ENCODE results near the gene CAMSAP1.
"Not testable (repeated sequence)": the region's sequence is repeated elsewhere in the genome, so short reads cannot be mapped to it uniquely, and the experiment has no call there.

The CAMSAP1 gene

DNA sequence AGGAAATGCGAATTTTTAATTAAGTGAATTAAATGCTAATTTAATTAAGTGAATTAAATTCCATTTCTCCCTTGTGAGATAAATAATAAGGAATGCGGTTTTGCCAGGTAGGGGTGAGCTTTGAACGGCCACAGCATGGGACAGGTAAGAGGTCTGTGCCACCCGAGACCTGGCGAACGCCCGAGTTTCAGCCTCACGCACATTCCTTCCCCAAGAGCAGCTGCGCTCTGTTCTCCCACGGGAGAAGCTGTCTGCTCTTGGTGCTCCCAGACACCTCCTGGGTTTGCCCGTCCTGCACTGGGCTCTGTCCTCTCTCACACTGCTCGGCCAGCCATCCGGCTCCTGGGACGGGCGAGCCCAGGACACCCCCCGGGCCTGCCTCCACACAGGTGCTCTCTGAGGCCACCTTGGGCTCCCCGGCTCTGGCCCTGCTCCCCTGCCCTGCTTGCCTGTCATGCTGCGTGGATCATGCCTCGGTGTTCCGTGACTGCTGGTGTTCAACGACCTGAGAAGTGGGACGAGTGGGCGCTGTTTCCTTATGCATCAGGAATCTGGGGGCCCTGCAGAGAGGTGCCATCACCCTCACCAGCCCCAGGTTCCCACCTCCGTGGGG lies 13.7 kb upstream of the CAMSAP1 start:
- DNase-seq (ENCODE audit: low read depth), result no peak

- no peak for DNase-seq (ENCODE audit: low read depth)
Measured at GRCh38 chr9:135920256-135920930, 13.0 kb upstream of the CAMSAP1 start.

- DNase-seq (ENCODE audit: low read depth), result no peak
Measured at GRCh38 chr9:135919318-135919890, 12.1 kb upstream of the CAMSAP1 start.

- DNase-seq (ENCODE audit: low read depth), result not testable (repeated sequence)
Measured at GRCh38 chr9:135916227-135916626, 8.9 kb upstream of the CAMSAP1 start.

DNA sequence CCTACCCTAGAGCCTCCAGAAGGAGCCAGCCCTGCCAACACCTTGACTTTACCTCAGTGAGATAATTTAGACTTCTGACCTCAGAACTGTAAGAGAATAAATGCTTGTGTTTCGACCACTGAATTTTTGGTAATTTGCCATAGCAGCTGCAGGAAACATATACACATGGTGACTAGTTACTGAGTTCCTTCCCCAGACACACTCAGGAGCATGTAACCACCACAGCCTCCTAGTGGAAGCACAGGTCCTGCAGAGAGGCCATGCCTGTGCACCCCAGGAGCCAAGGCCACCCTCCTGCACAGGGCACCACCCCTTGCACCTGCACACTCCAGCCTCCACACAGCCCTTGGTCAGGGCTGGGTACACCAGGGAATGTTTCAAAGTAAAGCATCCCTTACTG lies 7.6 kb upstream of the CAMSAP1 start:
- no peak for DNase-seq (ENCODE audit: low read depth)

DNA sequence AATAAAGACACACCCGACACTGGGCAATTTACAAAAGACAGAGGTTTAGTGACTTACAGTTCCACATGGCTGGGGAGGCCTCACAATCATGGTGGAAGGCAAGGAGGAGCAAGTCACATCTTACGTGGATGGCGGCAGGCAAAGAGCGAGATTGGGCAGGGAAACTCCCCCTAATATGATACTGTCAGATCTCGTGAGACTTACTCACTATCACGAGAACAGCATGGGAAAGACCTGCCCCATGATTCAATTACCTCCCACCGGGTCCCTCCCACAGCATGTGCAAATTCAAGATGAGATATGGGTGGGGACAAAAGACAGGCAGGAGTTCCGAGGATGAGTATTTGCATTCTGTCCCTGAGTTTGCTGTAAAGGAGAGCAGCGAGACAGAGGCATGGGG lies 3.9 kb upstream of the CAMSAP1 start:
- DNase-seq (ENCODE audit: low read depth), result not testable (repeated sequence)

- no peak for DNase-seq (ENCODE audit: low read depth)
Measured at GRCh38 chr9:135910757-135911156, 3.4 kb upstream of the CAMSAP1 start.

GRCh38 chr9:135910216-135910615 lies 2.9 kb upstream of the CAMSAP1 start:
- no peak for DNase-seq (ENCODE audit: low read depth)

- DNase-seq (ENCODE audit: low read depth), result no peak
Measured at GRCh38 chr9:135909371-135909770, 2.0 kb upstream of the CAMSAP1 start.

- DNase-seq (ENCODE audit: low read depth), result no peak
Measured at GRCh38 chr9:135908754-135909204, 1.4 kb upstream of the CAMSAP1 start.

DNA sequence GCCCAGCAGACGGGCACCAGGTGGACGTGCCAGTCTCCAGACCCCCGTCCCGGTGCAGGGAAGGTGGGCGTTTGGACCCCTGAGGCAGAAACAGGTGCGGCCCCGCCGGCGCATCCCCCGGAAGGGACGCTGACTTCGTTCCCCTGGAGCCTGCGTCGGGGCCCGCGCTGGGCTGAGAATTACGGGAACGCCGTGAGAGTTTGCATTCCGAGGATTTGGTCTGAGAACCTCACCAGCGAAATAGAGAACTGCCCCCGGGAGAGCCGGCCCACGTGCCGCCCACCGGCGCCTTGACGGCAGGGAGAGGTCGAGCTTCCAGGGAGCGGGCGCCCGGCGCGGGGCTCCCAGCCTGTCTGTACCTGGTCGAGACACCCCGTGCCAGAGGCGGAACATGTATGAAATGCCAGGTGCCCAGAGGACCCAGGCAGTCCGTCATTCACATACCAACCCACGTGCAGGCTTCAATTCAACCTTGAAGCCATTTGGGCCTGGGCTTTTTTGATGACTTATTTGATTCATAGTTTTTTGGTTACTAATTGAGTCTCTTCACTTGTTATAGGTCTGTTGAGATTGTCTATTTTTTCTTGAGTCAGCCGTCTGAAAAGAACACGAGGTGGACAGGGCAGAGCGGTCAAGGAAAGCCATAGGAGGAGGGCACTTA lies 877 bp upstream of the CAMSAP1 start:
- no peak for DNase-seq (ENCODE audit: low read depth)

DNA sequence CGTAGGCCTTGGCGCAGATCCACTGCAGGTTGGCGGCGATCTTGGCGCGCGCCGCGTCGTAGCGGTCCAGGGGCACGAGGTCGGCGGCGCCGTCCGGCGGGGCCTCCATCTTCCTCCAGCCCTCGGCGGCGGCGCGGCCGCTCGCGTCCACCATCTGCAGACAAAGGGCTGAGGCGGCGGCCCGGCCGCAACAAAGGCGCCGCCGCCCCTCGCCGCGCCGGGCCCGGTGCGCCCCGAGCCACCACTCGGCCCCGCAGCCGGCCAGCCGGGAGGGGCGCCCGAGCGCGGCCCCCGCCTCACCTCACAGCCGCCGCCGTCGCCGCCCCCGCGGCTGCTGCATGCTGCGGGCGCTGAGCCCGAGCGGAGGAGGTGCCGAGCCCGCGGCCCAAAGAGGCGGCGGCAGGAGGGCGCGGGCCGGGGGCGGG lies 328 bp downstream of the CAMSAP1 start:
- DNase-seq (ENCODE audit: low read depth), result no peak

GRCh38 chr9:135906291-135907005 lies 898 bp downstream of the CAMSAP1 start:
- DNase-seq (ENCODE audit: low read depth), result no peak

DNA sequence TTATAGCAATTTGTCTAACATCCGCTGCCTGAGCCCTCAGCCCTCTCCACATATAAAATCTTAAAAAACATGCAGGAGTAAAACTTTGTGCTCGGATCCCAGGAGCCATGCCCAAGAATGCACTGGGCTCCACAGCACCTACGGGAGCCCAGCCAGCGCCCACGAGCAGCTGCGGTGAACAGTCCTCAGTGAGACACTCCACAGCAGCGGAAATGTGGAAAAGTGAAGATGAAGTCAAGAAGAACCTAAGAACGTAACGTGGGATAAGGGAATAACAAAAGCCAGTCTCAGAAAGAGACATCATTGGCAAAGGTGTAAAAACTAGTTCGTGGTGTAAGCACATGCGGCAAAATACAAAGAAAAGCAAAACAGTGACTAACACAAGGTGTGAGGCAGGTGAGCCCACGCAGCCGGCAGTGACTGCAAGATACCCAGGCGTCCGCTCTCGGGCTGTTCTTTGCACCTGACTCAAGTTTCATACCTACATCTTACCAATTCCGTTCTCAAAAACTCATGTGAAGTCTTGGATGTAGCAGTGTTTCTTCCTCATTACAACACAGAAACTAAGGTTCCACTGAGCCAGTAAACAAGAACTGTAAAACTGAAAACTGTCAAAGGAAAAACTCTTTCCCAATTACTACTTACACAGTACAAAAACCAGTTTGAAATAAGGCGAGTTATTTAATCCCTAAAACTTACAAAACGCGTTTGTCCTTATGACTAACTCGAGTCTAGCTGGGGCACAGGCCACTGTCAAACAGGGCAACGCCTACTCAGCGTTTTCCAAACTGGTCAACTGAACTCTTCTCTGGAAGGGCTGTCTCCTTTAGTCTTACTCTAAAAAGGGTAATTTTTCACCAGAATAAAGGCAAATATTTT lies 1.7 kb downstream of the CAMSAP1 start:
- DNase-seq (ENCODE audit: low read depth), result no peak

DNA sequence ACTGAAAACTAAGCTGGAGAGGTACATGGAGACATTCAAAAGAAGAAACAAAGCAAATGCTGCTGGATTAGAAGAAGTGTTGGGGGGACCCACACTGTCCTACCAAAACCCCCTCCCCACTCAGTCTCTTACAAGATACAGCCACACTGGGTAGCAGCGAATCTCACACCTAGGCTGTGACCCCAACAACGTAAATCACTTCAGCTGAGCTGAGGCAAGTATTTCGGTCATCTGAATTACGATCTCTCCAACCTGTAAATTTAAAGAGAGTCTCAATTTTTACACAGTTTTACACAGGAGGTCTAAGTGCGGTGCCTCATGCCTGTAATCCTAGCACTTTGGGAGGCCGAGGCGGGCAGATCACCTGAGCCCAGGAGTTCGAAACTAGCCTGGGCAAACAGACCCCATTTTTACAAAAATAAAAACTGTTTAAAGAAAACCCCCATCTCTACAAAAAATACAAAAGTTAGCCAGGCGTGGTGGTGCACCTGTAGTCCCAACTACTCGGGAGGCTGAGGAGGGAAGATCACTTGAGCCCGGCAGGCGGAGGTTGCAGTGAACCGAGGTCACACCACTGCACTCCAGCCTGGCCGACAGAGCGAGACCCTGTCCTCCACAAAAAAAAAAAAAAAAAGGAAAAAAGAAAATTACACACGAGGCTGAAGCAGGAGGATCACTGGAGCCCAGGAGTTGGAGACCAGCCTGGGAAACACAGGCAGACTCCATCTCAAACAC lies 3.4 kb downstream of the CAMSAP1 start:
- no peak for DNase-seq (ENCODE audit: low read depth)

DNA sequence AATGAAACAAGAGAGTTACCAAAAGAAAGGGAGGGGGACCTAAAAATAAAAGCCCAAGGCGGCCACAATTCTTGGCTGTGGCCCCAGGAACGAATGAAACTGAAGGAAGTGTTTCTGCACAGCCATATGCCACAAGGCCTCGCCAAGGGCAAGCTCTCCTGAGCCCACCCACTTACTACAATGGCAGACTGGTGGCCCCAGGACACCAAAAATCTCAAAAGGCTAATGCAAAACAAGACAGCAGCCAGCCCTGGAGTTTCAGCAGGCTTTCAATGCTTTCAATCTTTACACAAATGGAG lies 4.0 kb downstream of the CAMSAP1 start:
- DNase-seq (ENCODE audit: low read depth), result no peak

GRCh38 chr9:135902655-135903357 lies 4.5 kb downstream of the CAMSAP1 start:
- no peak for DNase-seq (ENCODE audit: low read depth)

DNA sequence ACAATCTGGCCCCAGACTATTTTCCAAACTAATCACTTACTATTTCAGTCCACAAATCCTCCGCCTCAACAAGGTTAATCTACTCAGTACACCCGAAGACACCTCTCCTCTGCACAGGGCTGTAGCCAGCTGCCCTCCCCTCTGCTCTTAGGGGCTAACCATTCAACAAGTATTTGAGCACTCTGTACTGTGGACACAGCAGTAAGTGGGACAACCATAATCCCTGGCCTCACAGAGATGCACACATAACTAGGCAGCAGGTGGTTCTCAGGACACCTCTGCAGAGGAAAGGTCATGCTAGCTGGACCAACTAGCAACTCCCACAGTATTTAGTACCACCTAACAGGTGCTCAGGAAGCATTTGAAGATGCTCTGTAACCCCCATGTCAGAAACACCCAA lies 5.5 kb downstream of the CAMSAP1 start:
- no peak for DNase-seq (ENCODE audit: low read depth)

- DNase-seq (ENCODE audit: low read depth), result no peak
Measured at GRCh38 chr9:135901031-135901758, 6.2 kb downstream of the CAMSAP1 start.
